PC-9 (cell line): ENCODE data around the gene PTPRO. TPM values are rescaled to one million over a fixed set of nuclear protein-coding genes. Genes with fewer than 3 reads are reported as not detected.
A peak's percentile ranks its signal among the peaks of the same experiment; 100 is the strongest.

Experiments used
- BruUV-seq: library from RNA; stranded (reverse); fragments of 400-500 nt; replicated peaks from 2 replicates; lab custom pipeline; 2021; lab: Mats Ljungman, UMichigan
- CTCF ChIA-PET: fragments of 300-600 bp; sonication (Branson Sonifier 250); formaldehyde crosslinking; loops from one replicate; lab custom pipeline; 2022; ENCODE audit warnings: antibody characterized with exemption; lab: Charles Lee
- POLR2A ChIA-PET: fragments of 300-600 bp; sonication (Branson Sonifier 250); formaldehyde crosslinking; loops from one replicate; lab custom pipeline; 2022; ENCODE audit warnings: antibody characterized with exemption; ENCODE audit not compliant: unreplicated experiment; lab: Charles Lee
- DNase-seq, 2 experiments: peaks; one replicate each; pipeline versions ENCODE4 v3.0.0 to v3.0.0-alpha.2; 2015 to 2022; ENCODE audit warnings: mixed read lengths in 1 of 2
- H2AFZ ChIP-seq: fragments of 200-600 bp; sonication (generic); 2 replicates; pipeline ENCODE4 v1.8.1; 2017; ENCODE audit warnings: antibody characterized with exemption
- H3F3A ChIP-seq: fragments of 200-600 bp; sonication (generic); 2 replicates; pipeline ENCODE4 v1.8.1; 2017; ENCODE audit warnings: antibody characterized with exemption, mild to moderate bottlenecking, low read depth; ENCODE audit not compliant: insufficient read depth
- H3K27ac ChIP-seq: fragments of 200-600 bp; sonication (generic); 2 replicates; pipeline ENCODE4 v1.6.1; 2016; ENCODE audit warnings: mixed run types
- H3K27me3 ChIP-seq: fragments of 200-600 bp; sonication (generic); 2 replicates; pipeline ENCODE4 v1.6.1; 2016; ENCODE audit warnings: low read depth, mixed run types; ENCODE audit not compliant: insufficient read depth
- H3K36me3 ChIP-seq: fragments of 200-600 bp; sonication (generic); 2 replicates; pipeline ENCODE4 v1.6.1; 2016; ENCODE audit warnings: low read depth, mixed run types
- H3K4me1 ChIP-seq: fragments of 200-600 bp; sonication (generic); replicated peaks from 2 replicates; pipeline ENCODE4 v1.6.1; 2016; ENCODE audit warnings: mixed run types; ENCODE audit not compliant: insufficient read depth
- H3K4me2 ChIP-seq: fragments of 200-600 bp; sonication (generic); 2 replicates; pipeline ENCODE4 v1.6.1; 2017; ENCODE audit warnings: mixed run types
- H3K4me3 ChIP-seq: fragments of 200-600 bp; sonication (generic); 2 replicates; pipeline ENCODE4 v1.6.1; 2016; ENCODE audit warnings: mixed run types
- H3K79me2 ChIP-seq: fragments of 200-600 bp; sonication (generic); 2 replicates; pipeline ENCODE4 v1.6.1; 2017; ENCODE audit warnings: low read depth, mixed run types
- H3K9me2 ChIP-seq: fragments of 200-600 bp; sonication (generic); 2 replicates; pipeline ENCODE4 v1.8.1; 2017; ENCODE audit warnings: mild to moderate bottlenecking; ENCODE audit not compliant: insufficient read depth
- H3K9me3 ChIP-seq: fragments of 200-600 bp; sonication (generic); 2 replicates; pipeline ENCODE4 v1.8.1; 2016; ENCODE audit warnings: low read depth; ENCODE audit not compliant: insufficient read depth
- H4K20me1 ChIP-seq: fragments of 200-600 bp; sonication (generic); 2 replicates; pipeline ENCODE4 v1.8.1; 2017; ENCODE audit not compliant: insufficient read depth
- EZH2 ChIP-seq: fragments of 200-600 bp; sonication (generic); IDR thresholded peaks from 2 replicates; pipeline ENCODE4 v1.8.0; 2017; ENCODE audit warnings: antibody characterized with exemption, low read depth
- intact Hi-C: fragments of 100-400 bp; cut with micrococcal nuclease; formaldehyde crosslinking; loops from one replicate; pipeline ENCODE4 v1.10.0; 2022; ENCODE audit not compliant: unreplicated experiment
- total RNA-seq: library from RNA; stranded (reverse); gene quantifications from 2 replicates; pipeline ENCODE4 v1.2.3, GENCODE V29; 2021
- TF ChIP-seq, protein P1 (sequence below): fragments of 200-600 bp; sonication (generic); conservative IDR thresholded peaks from 2 replicates; pipeline ENCODE4 v1.6.1; 2017; ENCODE audit warnings: mixed run types, antibody characterized with exemption, mild to moderate bottlenecking, moderate library complexity

PTPRO gene
- total RNA-seq, 1 experiment from 2014 or later: not detected

DNA sequence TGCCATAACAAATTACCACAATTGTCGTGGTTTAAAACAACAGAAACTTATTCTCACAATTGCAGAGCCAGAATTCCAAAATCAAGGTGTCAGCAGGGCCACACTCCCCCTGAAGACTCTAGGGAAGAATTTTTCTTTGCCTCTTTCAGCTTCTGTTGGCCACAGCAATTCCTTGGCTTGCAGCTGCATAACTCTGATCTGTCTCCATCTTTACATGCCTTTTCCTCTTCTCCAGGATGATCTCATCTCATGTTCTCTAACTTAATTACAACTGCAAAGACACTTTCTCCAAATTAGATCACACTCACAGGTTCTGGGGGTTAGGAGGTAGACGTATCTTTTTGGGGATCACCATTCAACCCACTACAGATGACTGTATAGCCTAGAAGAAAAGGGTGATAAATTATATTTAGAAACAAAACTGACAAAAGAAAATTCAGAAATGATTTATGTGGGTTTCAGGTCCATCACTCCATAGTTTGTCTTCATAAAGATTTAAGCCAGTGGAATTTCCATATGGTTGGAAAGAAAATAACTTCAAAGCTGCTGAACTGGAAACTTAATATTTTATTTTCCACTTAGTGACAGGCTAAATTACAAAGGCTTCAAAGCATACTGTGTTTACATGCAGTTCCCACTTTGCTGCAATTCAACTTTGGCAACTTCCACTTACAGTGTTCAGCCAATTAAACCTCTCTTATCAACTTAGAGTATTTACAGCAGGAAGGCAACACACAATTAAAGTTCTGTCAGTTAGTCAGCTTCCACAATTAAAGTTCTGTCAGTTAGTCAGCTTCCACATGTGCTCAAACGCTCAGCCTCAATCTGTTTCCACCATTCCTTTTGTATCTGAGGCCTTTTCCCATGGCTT is 253.6 kb downstream of the PTPRO start:
- 0 out of 2 replicates have a peak overlapping the region, but pooled peaks have one; percentile 16 for H2AFZ ChIP-seq
- no TSS peak for BruUV-seq
- no peak overlapping the region for H3K27ac ChIP-seq
- no peaks in the 10 kb centered on the region for H3K27me3 ChIP-seq
- no peaks in the 10 kb centered on the region for H3F3A ChIP-seq
- TF ChIP-seq EZH2: no peak
- TF ChIP-seq, protein P1, sequence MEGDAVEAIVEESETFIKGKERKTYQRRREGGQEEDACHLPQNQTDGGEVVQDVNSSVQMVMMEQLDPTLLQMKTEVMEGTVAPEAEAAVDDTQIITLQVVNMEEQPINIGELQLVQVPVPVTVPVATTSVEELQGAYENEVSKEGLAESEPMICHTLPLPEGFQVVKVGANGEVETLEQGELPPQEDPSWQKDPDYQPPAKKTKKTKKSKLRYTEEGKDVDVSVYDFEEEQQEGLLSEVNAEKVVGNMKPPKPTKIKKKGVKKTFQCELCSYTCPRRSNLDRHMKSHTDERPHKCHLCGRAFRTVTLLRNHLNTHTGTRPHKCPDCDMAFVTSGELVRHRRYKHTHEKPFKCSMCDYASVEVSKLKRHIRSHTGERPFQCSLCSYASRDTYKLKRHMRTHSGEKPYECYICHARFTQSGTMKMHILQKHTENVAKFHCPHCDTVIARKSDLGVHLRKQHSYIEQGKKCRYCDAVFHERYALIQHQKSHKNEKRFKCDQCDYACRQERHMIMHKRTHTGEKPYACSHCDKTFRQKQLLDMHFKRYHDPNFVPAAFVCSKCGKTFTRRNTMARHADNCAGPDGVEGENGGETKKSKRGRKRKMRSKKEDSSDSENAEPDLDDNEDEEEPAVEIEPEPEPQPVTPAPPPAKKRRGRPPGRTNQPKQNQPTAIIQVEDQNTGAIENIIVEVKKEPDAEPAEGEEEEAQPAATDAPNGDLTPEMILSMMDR: no peak
- H3K9me2 ChIP-seq: no peaks in the 10 kb centered on the region
- H3K4me3 ChIP-seq: no peak overlapping the region
- ChIA-PET POLR2A (interaction anchor here (0.6 to 0.7 kb wide), 2 partner anchors 308 to 335 kb away, joined by 5 to 7 read pairs; partner anchors contain the start of gene DERA), CTCF (no interaction called here)
- intact Hi-C loops: no loop called here
- H3K36me3 ChIP-seq: no peaks in the 10 kb centered on the region
- no peaks in the 10 kb centered on the region for H4K20me1 ChIP-seq
- H3K4me1 ChIP-seq: no peaks in the 10 kb centered on the region
- DNase-seq: no peak
- no peak overlapping the region for H3K4me2 ChIP-seq
- no peaks in the 10 kb centered on the region for H3K9me3 ChIP-seq
- H3K79me2 ChIP-seq: no peaks in the 10 kb centered on the region

DNA sequence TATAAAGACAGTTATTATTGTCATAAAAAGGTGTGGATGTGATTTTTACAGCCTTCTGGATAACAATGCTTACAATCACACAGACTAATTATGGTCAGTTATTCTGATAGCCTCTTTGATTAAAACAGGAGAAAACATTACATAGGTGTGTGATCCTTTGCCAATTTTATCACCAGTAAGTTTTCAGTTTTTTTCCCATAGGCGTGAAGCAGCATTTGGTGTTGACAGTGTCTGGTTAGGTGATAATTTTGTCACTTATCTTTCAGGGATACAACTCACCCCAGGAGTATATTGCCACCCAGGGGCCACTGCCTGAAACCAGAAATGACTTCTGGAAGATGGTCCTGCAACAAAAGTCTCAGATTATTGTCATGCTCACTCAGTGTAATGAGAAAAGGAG is 258.1 kb downstream of the PTPRO start:
- TF ChIP-seq EZH2: no peak
- TF ChIP-seq, protein P1: no peak
- DNase-seq: no peak
- Histone ChIP-seq H4K20me1 (no peaks in the 10 kb centered on the region), H3K4me3 (no peak overlapping the region), H3K27me3 (no peaks in the 10 kb centered on the region), H2AFZ (no peak overlapping the region), H3K9me3 (no peaks in the 10 kb centered on the region), H3K4me1 (no peaks in the 10 kb centered on the region), H3K79me2 (no peaks in the 10 kb centered on the region), H3K27ac (no peak overlapping the region), H3K36me3 (no peaks in the 10 kb centered on the region), H3K9me2 (no peaks in the 10 kb centered on the region), H3F3A (no peaks in the 10 kb centered on the region), H3K4me2 (no peak overlapping the region)
- BruUV-seq: no TSS peak
- CTCF ChIA-PET: no interaction called here
- POLR2A ChIA-PET: no interaction called here
- intact Hi-C loops: loop anchor here (5.0 kb wide), 1 partner anchor 303 kb away; no protein-coding TSS in a partner anchor

DNA sequence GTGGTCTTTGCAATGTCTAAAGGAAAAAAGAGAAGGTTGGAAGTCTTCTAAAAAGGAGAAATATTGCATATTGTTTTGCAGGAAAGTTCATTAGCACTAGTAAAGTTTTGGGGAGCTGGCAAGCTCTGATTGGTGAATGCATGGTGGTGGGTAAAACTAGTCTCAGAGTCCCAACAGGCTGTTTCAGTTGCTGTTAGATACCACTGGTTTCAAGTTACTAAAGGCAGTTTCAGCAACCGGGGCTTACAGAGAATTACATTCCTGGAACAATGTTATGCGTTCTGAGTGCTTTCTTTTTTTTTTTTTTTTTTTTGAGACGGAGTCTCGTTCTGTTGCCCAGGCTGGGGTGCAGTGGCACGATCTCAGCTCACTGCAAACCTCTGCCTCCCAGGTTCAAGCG is 258.7 kb downstream of the PTPRO start:
- intact Hi-C loops: loop anchor here (5.0 kb wide), 1 partner anchor 304 kb away; no protein-coding TSS in a partner anchor

More for the DNA sequence above, 258.7 kb downstream of the PTPRO start:
- no peaks in the 10 kb centered on the region for H3K9me3 ChIP-seq
- no peaks in the 10 kb centered on the region for H4K20me1 ChIP-seq
- H3K36me3 ChIP-seq: no peaks in the 10 kb centered on the region
- H3K4me2 ChIP-seq: no peak overlapping the region
- H3K79me2 ChIP-seq: no peaks in the 10 kb centered on the region
- no peak overlapping the region for H3K27ac ChIP-seq
- no peaks in the 10 kb centered on the region for H3K4me1 ChIP-seq
- no TSS peak for BruUV-seq
- no peaks in the 10 kb centered on the region for H3F3A ChIP-seq
- no peaks in the 10 kb centered on the region for H3K9me2 ChIP-seq
- no peak for TF ChIP-seq EZH2
- TF ChIP-seq, protein P1: no peak
- no peak overlapping the region for H3K4me3 ChIP-seq
- DNase-seq: no peak
- H2AFZ ChIP-seq: no peak overlapping the region
- H3K27me3 ChIP-seq: no peaks in the 10 kb centered on the region
- ChIA-PET CTCF (interaction anchor here (0.7 kb wide), 2 partner anchors 242 to 982 kb away, joined by 11 to 14 read pairs; no protein-coding TSS in a partner anchor), POLR2A (no interaction called here)
